Endothelial cell of umbilical vein (primary cell): ENCODE data around the gene CHST15. TPM values are rescaled to one million over a fixed set of nuclear protein-coding genes. Genes with fewer than 3 reads are reported as not detected.

Source experiments
- BruUV-seq: library from RNA; stranded (reverse); fragments of 400-500 nt; replicated peaks from 2 replicates; lab custom pipeline; 2021; lab: Mats Ljungman, UMichigan
- CTCF ChIA-PET: fragments of 300-600, 350-600 bp; sonication (Branson Sonifier 250); formaldehyde crosslinking; loops from one replicate; lab custom pipeline; 2021; ENCODE audit warnings: antibody characterized with exemption, inconsistent platforms; lab: Charles Lee
- POLR2A ChIA-PET: fragments of 300-600, 350-600 bp; sonication (Branson Sonifier 250); formaldehyde crosslinking; loops from one replicate; lab custom pipeline; 2021; ENCODE audit warnings: antibody characterized with exemption, inconsistent platforms; lab: Charles Lee
- DNase-seq: peaks from one replicate; pipeline ENCODE4 v3.0.0-alpha.2; 2011; ENCODE audit warnings: low read depth, low spot score
- FAIRE-seq: peaks from 2 replicates; lab custom pipeline; 2011; peaks lifted over from hg19 to GRCh38; lab: Jason Lieb, UNC
- H2AFZ ChIP-seq: 2 replicates; pipeline ENCODE4 v1.6.0; 2012; ENCODE audit warnings: low read depth, low read length, control low read depth, inconsistent platforms
- H3K27ac ChIP-seq: 2 replicates; pipeline ENCODE4 v1.5.1; 2011; ENCODE audit warnings: low read depth, mild to moderate bottlenecking, control low read depth, low read length, moderate library complexity; ENCODE audit not compliant: insufficient read depth
- H3K27me3 ChIP-seq, 2 experiments: 2 replicates each; pipeline versions ENCODE4 v1.6.0 to v1.6.1; 2011; ENCODE audit warnings: low read length in 2 of 2, mixed read lengths in 1 of 2; ENCODE audit not compliant: control insufficient read depth in 2 of 2, insufficient read depth in 2 of 2
- H3K36me3 ChIP-seq, 2 experiments: 2 replicates in 1 of 2; 3 replicates in 1 of 2; pipeline ENCODE4 v1.5.1; 2011; ENCODE audit warnings: low read length in 2 of 2, mild to moderate bottlenecking in 1 of 2, moderate library complexity in 1 of 2; ENCODE audit not compliant: control insufficient read depth in 2 of 2, insufficient read depth in 2 of 2; ENCODE audit errors: extremely low read depth in 1 of 2
- H3K4me1 ChIP-seq: 3 replicates; pipeline ENCODE4 v1.5.1; 2011; ENCODE audit warnings: mild to moderate bottlenecking, low read length; ENCODE audit not compliant: control insufficient read depth, insufficient read depth; ENCODE audit errors: extremely low read depth
- H3K4me2 ChIP-seq: 2 replicates; pipeline ENCODE4 v1.6.1; 2011; ENCODE audit warnings: low read length, control low read depth, mixed read lengths; ENCODE audit not compliant: insufficient read depth
- H3K4me3 ChIP-seq, 3 experiments: fragments of 200-600 bp in 1 of 3; sonication (generic), shearing (Covaris generic) in 1 of 3; replicated peaks in 1 of 3; 2 replicates each; pipeline ENCODE4 v1.5.1; 2011 to 2016; ENCODE audit warnings: control low read depth in 3 of 3, low read length in 3 of 3, mild to moderate bottlenecking in 2 of 3, inconsistent platforms in 1 of 3, low read depth in 1 of 3, moderate library complexity in 1 of 3; ENCODE audit not compliant: insufficient read depth in 1 of 3
- H3K79me2 ChIP-seq: 2 replicates; pipeline ENCODE4 v1.6.0; 2012; ENCODE audit warnings: low read length, inconsistent platforms; ENCODE audit not compliant: control insufficient read depth, insufficient read depth
- H3K9ac ChIP-seq: replicated peaks from 2 replicates; pipeline ENCODE3; 2011; ENCODE audit warnings: low read length, control low read depth; ENCODE audit not compliant: insufficient read depth; ENCODE audit errors: extremely low read depth
- H3K9me1 ChIP-seq: replicated peaks from 3 replicates; pipeline ENCODE4 v1.6.0; 2011; ENCODE audit warnings: mild to moderate bottlenecking, low read length; ENCODE audit not compliant: control insufficient read depth, insufficient read depth; ENCODE audit errors: extremely low read depth
- H3K9me3 ChIP-seq: replicated peaks from 2 replicates; pipeline ENCODE4 v1.5.1; 2012; ENCODE audit warnings: low read length, inconsistent platforms; ENCODE audit not compliant: control insufficient read depth, insufficient read depth
- H4K20me1 ChIP-seq: replicated peaks from 2 replicates; pipeline ENCODE3; 2011; ENCODE audit warnings: mild to moderate bottlenecking, low read length; ENCODE audit not compliant: control insufficient read depth, insufficient read depth; ENCODE audit errors: extremely low read depth
- EZH2 ChIP-seq: IDR thresholded peaks from 2 replicates; pipeline ENCODE4 v1.6.1; 2012; ENCODE audit warnings: borderline replicate concordance, low read depth, mild to moderate bottlenecking, moderate library complexity, low read length, inconsistent platforms; ENCODE audit not compliant: severe bottlenecking
- FOS ChIP-seq: IDR thresholded peaks from 2 replicates; pipeline ENCODE4 v1.6.1; 2011; ENCODE audit warnings: mild to moderate bottlenecking, low read length, moderate library complexity, borderline replicate concordance; ENCODE audit not compliant: insufficient read depth
- GATA2 ChIP-seq: IDR thresholded peaks from 2 replicates; pipeline ENCODE4 v1.7.0; 2011; ENCODE audit warnings: low read depth, mild to moderate bottlenecking, moderate library complexity, mixed read lengths, low read length; ENCODE audit not compliant: insufficient read length, insufficient read depth
- JUN ChIP-seq: IDR thresholded peaks from 2 replicates; pipeline ENCODE4 v1.6.1; 2011; ENCODE audit warnings: borderline replicate concordance, low read depth; ENCODE audit not compliant: insufficient read length, insufficient read depth
- MYC ChIP-seq: IDR thresholded peaks from one replicate; pipeline ENCODE4 v1.6.1; 2011; ENCODE audit warnings: mild to moderate bottlenecking, low read depth, low read length
- POLR2A ChIP-seq: IDR thresholded peaks from 2 replicates; pipeline ENCODE4 v1.6.1; 2012; ENCODE audit warnings: low read depth, mild to moderate bottlenecking, control low read depth, low read length
- POLR2AphosphoS5 ChIP-seq: IDR thresholded peaks from 2 replicates; pipeline ENCODE4 v1.6.1; 2012; ENCODE audit warnings: low read depth, mild to moderate bottlenecking, control low read depth, low read length, moderate library complexity; ENCODE audit not compliant: insufficient read depth
- dilution Hi-C: fragments of 300-500 bp; cut with MboI; formaldehyde crosslinking; loops from one replicate; pipeline ENCODE4 v1.15.0; 2019; ENCODE audit warnings: low sequenced_read_pairs; ENCODE audit not compliant: extremely low pct_ligation_motif_present
- intact Hi-C: fragments of 100-400 bp; cut with micrococcal nuclease; formaldehyde crosslinking; loops from one replicate; pipeline ENCODE4 v1.10.0; 2022
- polyA plus RNA-seq, 4 experiments: library from polyadenylated mRNA; depleted of rRNA in 3 of 4; stranded (reverse) in 3 of 4; unstranded in 1 of 4; fragments of >200 nt; gene quantifications; 2 replicates each; pipeline versions ENCODE4 v1.2.1 to v1.2.3, GENCODE V29; 2011 to 2012; ENCODE audit warnings: missing spikeins in 1 of 4
- total RNA-seq: library from RNA; stranded (reverse); gene quantifications from 2 replicates; pipeline ENCODE4 v1.2.3, GENCODE V29; 2021
- TF ChIP-seq, protein P1 (sequence below), 2 donors: IDR thresholded peaks; 1 replicate in 1 of 2; 2 replicates in 1 of 2; pipeline ENCODE4 v1.5.1; 2011; ENCODE audit warnings: low read length in 2 of 2, mild to moderate bottlenecking in 2 of 2, moderate library complexity in 2 of 2, control low read depth in 1 of 2, inconsistent platforms in 1 of 2, low read depth in 1 of 2; ENCODE audit not compliant: insufficient read depth in 1 of 2; ENCODE audit errors: extremely low read depth in 1 of 2
- TF ChIP-seq, protein P2 (sequence below): IDR thresholded peaks from 2 replicates; pipeline ENCODE4 v1.6.1; 2011; ENCODE audit not compliant: insufficient read depth, insufficient read length

Gene CHST15
- total and polyA plus RNA-seq, 2 donors (not counting 3 experiments of a cell fraction or from before 2014, with no cell fraction given): 23.1 to 29.2 TPM

DNA sequence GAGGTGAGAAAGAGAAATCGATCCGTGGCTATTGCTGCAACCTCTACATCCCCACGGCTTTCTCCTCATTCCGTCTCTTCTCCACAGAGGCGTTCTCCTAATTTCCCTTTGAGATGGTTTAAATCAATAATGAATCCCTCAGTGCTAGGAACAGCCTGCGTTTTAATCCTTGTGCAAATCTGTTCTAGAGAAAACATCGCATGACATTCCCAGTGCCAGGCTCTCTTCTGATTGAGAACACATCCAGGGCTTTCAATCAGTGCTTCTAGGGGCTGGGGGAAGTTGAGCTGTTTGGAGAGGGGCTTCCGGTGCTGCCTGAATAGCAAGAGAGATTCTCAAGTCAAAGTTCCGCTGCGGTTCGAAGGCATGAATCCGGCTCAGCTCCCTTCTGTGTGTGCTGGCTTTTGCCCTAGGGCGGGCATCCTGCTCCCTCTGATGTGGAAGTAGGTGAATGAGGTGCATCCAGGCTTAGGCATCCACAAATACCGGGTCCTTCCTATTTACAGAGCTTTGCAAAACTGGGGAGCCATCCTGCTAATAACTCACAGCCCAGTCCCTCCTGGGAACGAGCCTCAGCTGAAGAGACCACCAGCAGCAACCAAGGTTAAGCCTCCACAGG, 62.8 kb downstream of the CHST15 start:
- intact Hi-C loops: no loop called here
- H4K20me1 ChIP-seq: no peaks in the 10 kb centered on the region

More for the DNA sequence above, 62.8 kb downstream of the CHST15 start:
- no peak overlapping the region for H3K27ac ChIP-seq
- no peak for DNase-seq
- no peaks in the 10 kb centered on the region for H3K79me2 ChIP-seq
- H3K9ac ChIP-seq: no peak overlapping the region
- ChIA-PET CTCF (interaction anchor here (2.4 to 7.4 kb wide), 2 partner anchors 36 to 358 kb away, joined by 8 to 49 read pairs; no protein-coding TSS in a partner anchor), POLR2A (no interaction called here)
- no peak for FAIRE-seq
- BruUV-seq: no TSS peak
- TF ChIP-seq JUN (no peak), POLR2AphosphoS5 (no peak), FOS (no peak), GATA2 (no peak), POLR2A (no peak), EZH2 (no peak), MYC (no peak)
- TF ChIP-seq, protein P1, sequence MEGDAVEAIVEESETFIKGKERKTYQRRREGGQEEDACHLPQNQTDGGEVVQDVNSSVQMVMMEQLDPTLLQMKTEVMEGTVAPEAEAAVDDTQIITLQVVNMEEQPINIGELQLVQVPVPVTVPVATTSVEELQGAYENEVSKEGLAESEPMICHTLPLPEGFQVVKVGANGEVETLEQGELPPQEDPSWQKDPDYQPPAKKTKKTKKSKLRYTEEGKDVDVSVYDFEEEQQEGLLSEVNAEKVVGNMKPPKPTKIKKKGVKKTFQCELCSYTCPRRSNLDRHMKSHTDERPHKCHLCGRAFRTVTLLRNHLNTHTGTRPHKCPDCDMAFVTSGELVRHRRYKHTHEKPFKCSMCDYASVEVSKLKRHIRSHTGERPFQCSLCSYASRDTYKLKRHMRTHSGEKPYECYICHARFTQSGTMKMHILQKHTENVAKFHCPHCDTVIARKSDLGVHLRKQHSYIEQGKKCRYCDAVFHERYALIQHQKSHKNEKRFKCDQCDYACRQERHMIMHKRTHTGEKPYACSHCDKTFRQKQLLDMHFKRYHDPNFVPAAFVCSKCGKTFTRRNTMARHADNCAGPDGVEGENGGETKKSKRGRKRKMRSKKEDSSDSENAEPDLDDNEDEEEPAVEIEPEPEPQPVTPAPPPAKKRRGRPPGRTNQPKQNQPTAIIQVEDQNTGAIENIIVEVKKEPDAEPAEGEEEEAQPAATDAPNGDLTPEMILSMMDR (IDR thresholded peaks at IDR 0.05; ENCODE audit: extremely low read depth in 1 of 2, insufficient read depth in 1 of 2, low read depth in 1 of 2, low read length in 2 of 2): no peak
- TF ChIP-seq, protein P2, sequence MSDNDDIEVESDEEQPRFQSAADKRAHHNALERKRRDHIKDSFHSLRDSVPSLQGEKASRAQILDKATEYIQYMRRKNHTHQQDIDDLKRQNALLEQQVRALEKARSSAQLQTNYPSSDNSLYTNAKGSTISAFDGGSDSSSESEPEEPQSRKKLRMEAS: no peak
- no peaks in the 10 kb centered on the region for H3K9me3 ChIP-seq
- no peaks in the 10 kb centered on the region for H3K27me3 ChIP-seq
- dilution Hi-C loops: no loop called here
- H3K9me1 ChIP-seq: no peaks in the 10 kb centered on the region
- peaks cover 0 to 9% of the 10 kb centered on the region in 2 experiments for H3K36me3 ChIP-seq
- H3K4me1 ChIP-seq: no peaks in the 10 kb centered on the region
- no peak overlapping the region for H3K4me2 ChIP-seq
- H3K4me3 ChIP-seq: no peak overlapping the region
- no peak overlapping the region for H2AFZ ChIP-seq
